ACC112 (cell line): ENCODE measurements around the gene XYLT2.
"Not testable (repeated sequence)": the region's sequence is repeated elsewhere in the genome, so short reads cannot be mapped to it uniquely, and the experiment has no call there.

Experiments
- H2AFZ ChIP-seq: fragments of 200-600 bp; sonication (generic); one replicate; pipeline ENCODE4 v1.6.0; 2017; ENCODE audit warnings: antibody characterized with exemption, low read length; ENCODE audit not compliant: unreplicated experiment
- H3K27ac ChIP-seq: fragments of 200-600 bp; sonication (generic); 2 replicates; pipeline ENCODE4 v1.5.1; 2014; ENCODE audit warnings: low read depth, mild to moderate bottlenecking, antibody characterized with exemption, low read length, moderate library complexity
- H3K27me3 ChIP-seq: fragments of 200-600 bp; sonication (generic); 2 replicates; pipeline ENCODE4 v1.6.1; 2014; ENCODE audit warnings: mild to moderate bottlenecking, antibody characterized with exemption, low read length, moderate library complexity, mixed read lengths; ENCODE audit not compliant: insufficient read depth
- H3K36me3 ChIP-seq: fragments of 200-600 bp; sonication (generic); 2 replicates; pipeline ENCODE4 v1.6.1; 2016; ENCODE audit warnings: mild to moderate bottlenecking, antibody characterized with exemption, low read length, moderate library complexity, mixed read lengths; ENCODE audit not compliant: insufficient read depth
- H3K4me1 ChIP-seq: fragments of 200-600 bp; sonication (generic); one replicate; pipeline ENCODE4 v1.6.1; 2016; ENCODE audit warnings: low read length, mixed read lengths; ENCODE audit not compliant: insufficient read depth, unreplicated experiment, control insufficient read depth
- H3K4me3 ChIP-seq: fragments of 200-600 bp; sonication (generic); 2 replicates; pipeline ENCODE4 v1.5.1; 2014; ENCODE audit warnings: mild to moderate bottlenecking, low read depth, low read length
- H3K79me2 ChIP-seq: fragments of 200-600 bp; sonication (generic); one replicate; pipeline ENCODE4 v1.6.0; 2016; ENCODE audit warnings: low read length; ENCODE audit not compliant: control insufficient read depth, unreplicated experiment, insufficient read depth

The XYLT2 gene

GRCh38 chr17:50345432-50346312 is at the start of gene XYLT2:
TSS of gene XYLT2 (plus strand) at chr17:50346126. CDS start at chr17:50346141, 15 bp downstream.
- Histone ChIP-seq H3K79me2 (peaks cover 36% of the 10 kb centered on the region), H3K36me3 (no peaks in the 10 kb centered on the region), H3K4me1 (peaks cover 19% of the 10 kb centered on the region), H2AFZ (peak within 1 kb of the TSS; percentile 87), H3K27ac (peak within 1 kb of the TSS; percentile 9; the same call in 1 of the 2 replicates), H3K4me3 (peak within 1 kb of the TSS; percentile 90), H3K27me3 (no peaks in the 10 kb centered on the region)

- Histone ChIP-seq H3K4me1 (no peaks in the 10 kb centered on the region), H3K27ac (no peak overlapping the region), H3K27me3 (no peaks in the 10 kb centered on the region), H3K4me3 (no peak overlapping the region), H3K36me3 (no peaks in the 10 kb centered on the region), H2AFZ (no peak overlapping the region), H3K79me2 (no peaks in the 10 kb centered on the region)
Observed at GRCh38 chr17:50297407-50297865, 48.5 kb upstream of the XYLT2 start.

DNA sequence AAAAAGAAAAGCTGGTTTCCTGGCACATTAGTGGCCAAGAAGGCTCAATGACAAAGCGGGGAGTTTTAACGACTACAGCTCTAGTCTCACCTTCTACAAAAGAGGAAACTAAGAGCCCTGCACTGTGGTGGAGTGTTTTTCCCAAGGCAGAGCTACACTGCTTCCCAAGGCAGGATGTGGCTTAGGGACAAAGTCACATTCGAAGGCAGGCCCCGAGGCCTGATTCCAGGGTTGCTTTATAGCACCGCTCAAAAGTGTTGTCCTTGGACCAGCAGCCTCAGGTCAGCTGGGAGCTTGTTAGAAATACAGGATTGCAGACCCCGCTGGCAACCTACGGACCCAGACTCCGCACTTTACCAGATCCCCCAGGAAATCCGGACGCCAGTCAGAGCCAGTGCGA is 47.9 kb upstream of the XYLT2 start:
- H2AFZ ChIP-seq = no peak overlapping the region

DNA sequence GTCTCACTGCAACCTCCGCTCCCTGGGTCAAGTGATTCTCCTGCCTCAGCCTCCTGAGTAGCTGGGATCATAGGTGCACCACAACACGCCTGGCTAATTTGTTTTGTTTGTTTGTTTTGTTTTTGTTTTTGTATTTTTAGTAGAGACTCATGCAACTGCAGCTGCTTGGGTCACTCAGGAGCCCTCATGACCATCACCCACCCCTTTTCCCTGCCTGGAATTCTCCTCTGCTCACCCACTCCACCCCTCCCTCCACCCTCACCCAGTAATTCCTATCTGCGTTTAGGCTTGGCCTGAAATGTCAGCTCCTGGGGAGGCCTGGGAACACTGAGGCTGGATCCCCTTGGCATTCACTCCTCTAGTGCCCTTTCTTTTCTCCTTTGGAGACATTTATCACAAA is 46.1 kb upstream of the XYLT2 start:
- H2AFZ ChIP-seq = no peak overlapping the region
- H3K36me3 ChIP-seq = no peaks in the 10 kb centered on the region
- peaks cover under 1% of the 10 kb centered on the region for H3K4me1 ChIP-seq
- no peaks in the 10 kb centered on the region for H3K27me3 ChIP-seq
- H3K27ac ChIP-seq = no peak overlapping the region
- no peak overlapping the region for H3K4me3 ChIP-seq
- H3K79me2 ChIP-seq = no peaks in the 10 kb centered on the region

More for the DNA sequence above, 47.9 kb upstream of the XYLT2 start:
- no peak overlapping the region for H3K27ac ChIP-seq
- no peaks in the 10 kb centered on the region for H3K36me3 ChIP-seq
- no peaks in the 10 kb centered on the region for H3K4me1 ChIP-seq
- no peaks in the 10 kb centered on the region for H3K27me3 ChIP-seq
- no peaks in the 10 kb centered on the region for H3K79me2 ChIP-seq
- H3K4me3 ChIP-seq = no peak overlapping the region

DNA sequence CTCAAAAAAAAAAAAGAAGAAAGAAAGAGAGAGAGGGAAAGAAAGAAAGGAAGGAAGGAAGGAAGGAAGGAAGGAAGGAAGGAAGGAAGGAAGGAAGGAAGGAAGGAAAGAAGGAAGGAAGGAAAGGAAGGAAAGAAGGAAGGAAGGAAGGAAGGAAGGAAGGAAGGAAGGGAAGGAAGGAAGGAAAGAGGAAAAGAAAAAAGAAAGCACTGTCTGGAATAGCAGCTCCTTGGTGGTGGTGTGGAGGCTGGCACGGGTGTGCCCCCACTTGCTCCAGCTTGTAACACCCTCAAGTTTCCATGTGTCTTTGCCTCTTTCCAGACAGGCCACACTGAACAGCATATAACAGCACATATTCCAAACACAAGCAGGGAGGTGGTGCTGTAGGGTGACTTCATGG is 45.1 kb upstream of the XYLT2 start:
- not testable (repeated sequence) for H3K27me3 ChIP-seq, H3K4me1 ChIP-seq, H3K27ac ChIP-seq, H2AFZ ChIP-seq, H3K36me3 ChIP-seq, H3K79me2 ChIP-seq, H3K4me3 ChIP-seq

DNA sequence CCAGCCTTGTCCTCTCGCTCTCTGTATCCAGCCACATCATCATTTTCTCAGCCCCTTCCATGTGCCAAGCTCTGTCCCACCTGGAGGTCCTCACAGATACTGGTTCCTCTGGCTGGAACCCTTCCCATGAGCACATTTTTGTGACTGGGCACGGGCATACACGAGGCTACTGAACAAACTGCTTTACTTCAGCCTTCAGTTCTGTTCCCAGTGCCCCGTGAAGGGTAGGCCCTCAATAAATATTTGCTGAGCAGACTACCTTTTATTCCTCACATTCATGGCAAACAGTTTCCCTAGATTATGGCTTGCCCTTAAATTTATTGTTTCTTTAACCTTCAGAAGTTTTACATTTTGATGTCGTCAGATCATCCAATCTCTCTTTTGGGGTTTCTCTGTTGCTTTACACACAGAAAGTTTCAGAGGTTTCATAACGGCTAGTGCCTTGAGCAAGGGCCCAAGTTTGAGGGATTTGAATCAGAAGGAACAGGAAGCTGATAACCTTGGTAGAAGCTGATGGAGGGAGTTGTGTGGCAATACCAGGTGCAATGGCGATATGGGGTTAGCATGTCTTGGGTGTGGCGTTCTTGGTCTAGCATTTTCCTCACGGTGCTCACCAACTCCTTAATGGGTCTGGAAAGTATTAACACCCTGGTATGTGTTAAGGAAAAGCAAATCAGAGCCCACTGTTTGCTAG is 43.9 kb upstream of the XYLT2 start:
- Histone ChIP-seq H3K79me2 (no peaks in the 10 kb centered on the region), H3K4me3 (no peak overlapping the region), H2AFZ (no peak overlapping the region), H3K4me1 (peaks cover 8% of the 10 kb centered on the region), H3K27me3 (no peaks in the 10 kb centered on the region), H3K27ac (no peak overlapping the region), H3K36me3 (no peaks in the 10 kb centered on the region)

DNA sequence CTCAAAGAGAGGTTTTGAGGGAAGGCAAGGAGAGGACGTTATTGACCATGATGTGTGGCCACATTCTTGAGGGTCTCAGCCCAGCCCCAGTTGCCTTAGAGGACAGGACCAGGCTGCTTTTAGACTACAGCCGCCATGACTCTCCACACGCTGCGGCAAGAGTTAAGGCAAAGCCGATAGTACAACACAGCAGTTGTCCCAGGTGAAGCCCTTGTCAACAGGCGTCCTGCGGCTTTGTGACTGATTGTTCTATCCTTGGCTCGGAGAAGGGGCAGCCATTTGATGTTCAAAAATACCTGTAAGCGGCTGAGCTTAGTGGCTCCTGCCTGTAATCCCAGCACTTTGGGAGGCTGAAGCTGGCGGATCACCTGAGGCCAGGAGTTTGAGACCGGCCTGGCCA is 42.9 kb upstream of the XYLT2 start:
- no peak overlapping the region for H3K27ac ChIP-seq
- peaks cover 8% of the 10 kb centered on the region for H3K4me1 ChIP-seq
- H3K79me2 ChIP-seq = no peaks in the 10 kb centered on the region
- no peaks in the 10 kb centered on the region for H3K36me3 ChIP-seq
- H2AFZ ChIP-seq = no peak overlapping the region
- no peaks in the 10 kb centered on the region for H3K27me3 ChIP-seq
- H3K4me3 ChIP-seq = no peak overlapping the region

DNA sequence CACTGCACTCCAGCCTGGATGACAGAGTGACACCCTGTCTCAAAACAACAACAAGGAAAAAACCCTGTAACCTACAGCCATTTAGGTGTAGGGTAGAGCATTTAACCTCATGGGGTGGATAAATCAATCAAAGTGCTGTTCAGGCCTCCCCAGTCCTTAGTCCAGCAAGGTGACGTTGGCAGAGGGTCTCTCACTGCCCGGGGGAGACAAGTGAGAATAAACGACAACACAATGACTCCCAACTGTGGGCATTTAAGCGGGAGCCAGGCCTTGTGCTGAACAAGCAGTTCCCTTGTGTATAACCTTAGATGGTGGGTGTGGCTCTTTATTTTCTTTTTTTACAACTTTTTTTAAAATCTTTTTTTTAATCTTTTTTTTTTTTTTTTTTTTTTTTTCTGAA is 42.3 kb upstream of the XYLT2 start:
- no peaks in the 10 kb centered on the region for H3K27me3 ChIP-seq
- H3K79me2 ChIP-seq = no peaks in the 10 kb centered on the region
- no peak overlapping the region for H2AFZ ChIP-seq
- peaks cover 8% of the 10 kb centered on the region for H3K4me1 ChIP-seq
- H3K36me3 ChIP-seq = no peaks in the 10 kb centered on the region
- no peak overlapping the region for H3K4me3 ChIP-seq
- no peak overlapping the region for H3K27ac ChIP-seq

- no peaks in the 10 kb centered on the region for H3K27me3 ChIP-seq
- no peak overlapping the region for H3K27ac ChIP-seq
Observed at GRCh38 chr17:50304781-50305404, 41.0 kb upstream of the XYLT2 start.

GRCh38 chr17:50307654-50308053 is 38.3 kb upstream of the XYLT2 start:
- Histone ChIP-seq H3K4me1 (peaks cover 12% of the 10 kb centered on the region), H3K27me3 (peaks cover 14% of the 10 kb centered on the region; the same call in 1 of the 2 replicates), H3K27ac (no peak overlapping the region), H3K4me3 (no peak overlapping the region), H3K79me2 (no peaks in the 10 kb centered on the region), H3K36me3 (no peaks in the 10 kb centered on the region), H2AFZ (no peak overlapping the region)

More at GRCh38 chr17:50304781-50305404, 41.0 kb upstream of the XYLT2 start:
- Histone ChIP-seq H3K4me1 (peaks cover 12% of the 10 kb centered on the region), H3K4me3 (no peak overlapping the region), H2AFZ (peak overlapping the region; percentile 58), H3K36me3 (no peaks in the 10 kb centered on the region), H3K79me2 (no peaks in the 10 kb centered on the region)
